ENCODE measurements around the gene DDOST.
"Not testable (repeated sequence)": the region's sequence is repeated elsewhere in the genome, so short reads cannot be mapped to it uniquely, and the experiment has no call there.

The DDOST gene

GRCh38 chr1:20610970-20611369, 50.2 kb downstream of the DDOST start:
- no peaks in the 10 kb centered on the region for H3K27me3 ChIP-seq (replicated peaks in 2 of 5; ENCODE audit: control insufficient read depth in 4 of 5, insufficient read depth in 5 of 5, low read length in 4 of 5)
- no peak for DNase-seq
- H3K4me3 ChIP-seq (ENCODE audit: control insufficient read depth in 1 of 7, extremely low read depth in 1 of 7, insufficient read depth in 4 of 7, low read depth in 2 of 7, low read length in 6 of 7) = no peak overlapping the region
- no peaks in the 10 kb centered on the region for H3K36me3 ChIP-seq (ENCODE audit: control insufficient read depth in 4 of 4, insufficient read depth in 4 of 4, low read length in 3 of 4)
- ChIA-PET CTCF (interaction anchor here (1.2 kb wide), 1 partner anchor 71 kb away, joined by 3 read pairs; no protein-coding TSS in a partner anchor), POLR2A (no interaction called here)
- no peak overlapping the region for H3K27ac ChIP-seq (ENCODE audit: insufficient read depth in 1 of 2, low read depth in 1 of 2, low read length in 2 of 2, poor library complexity in 1 of 2, severe bottlenecking in 2 of 2)
- no peaks in the 10 kb centered on the region for H3K4me1 ChIP-seq (ENCODE audit: control extremely low read depth in 1 of 4, control insufficient read depth in 4 of 4, insufficient read depth in 4 of 4, low read length in 3 of 4)
- no peaks in the 10 kb centered on the region for H3K9me3 ChIP-seq (ENCODE audit: control extremely low read depth in 1 of 5, control insufficient read depth in 4 of 5, insufficient read depth in 2 of 5, low read depth in 1 of 5, low read length in 4 of 5)
- 100% methylated on average over 2 of the region's 2 CpGs for WGBS (ENCODE audit: insufficient coverage)

- Histone ChIP-seq H3K27ac (ENCODE audit: insufficient read depth in 1 of 2, low read depth in 1 of 2, low read length in 2 of 2, poor library complexity in 1 of 2, severe bottlenecking in 2 of 2) (no peak overlapping the region), H3K4me3 (ENCODE audit: control insufficient read depth in 1 of 7, extremely low read depth in 1 of 7, insufficient read depth in 4 of 7, low read depth in 2 of 7, low read length in 6 of 7) (no peak overlapping the region), H3K27me3 (replicated peaks in 2 of 5; ENCODE audit: control insufficient read depth in 4 of 5, insufficient read depth in 5 of 5, low read length in 4 of 5) (no peaks in the 10 kb centered on the region), H3K4me1 (ENCODE audit: control extremely low read depth in 1 of 4, control insufficient read depth in 4 of 4, insufficient read depth in 4 of 4, low read length in 3 of 4) (peaks cover 0 to 6% (median 2%) of the 10 kb centered on the region in 4 experiments), H3K36me3 (ENCODE audit: control insufficient read depth in 4 of 4, insufficient read depth in 4 of 4, low read length in 3 of 4) (no peaks in the 10 kb centered on the region), H3K9me3 (ENCODE audit: control extremely low read depth in 1 of 5, control insufficient read depth in 4 of 5, insufficient read depth in 2 of 5, low read depth in 1 of 5, low read length in 4 of 5) (no peaks in the 10 kb centered on the region)
- CTCF ChIA-PET = interaction anchor here (1.1 to 1.4 kb wide), 2 partner anchors 11 to 23 kb away, joined by 3 to 5 read pairs; no protein-coding TSS in a partner anchor
- 95% methylated on average over 4 of the region's 6 CpGs for WGBS (ENCODE audit: insufficient coverage)
- POLR2A ChIA-PET = no interaction called here
- no peak for DNase-seq
These were observed 51.6 kb downstream of the DDOST start for GRCh38 chr1:20609541-20609940.

GRCh38 chr1:20606801-20607570, 54.2 kb downstream of the DDOST start:
- CTCF ChIA-PET; POLR2A ChIA-PET; DNase-seq; H3K27ac ChIP-seq (ENCODE audit: insufficient read depth in 1 of 2, low read depth in 1 of 2, low read length in 2 of 2, poor library complexity in 1 of 2, severe bottlenecking in 2 of 2); H3K4me1 ChIP-seq (ENCODE audit: control extremely low read depth in 1 of 4, control insufficient read depth in 4 of 4, insufficient read depth in 4 of 4, low read length in 3 of 4); H3K36me3 ChIP-seq (ENCODE audit: control insufficient read depth in 4 of 4, insufficient read depth in 4 of 4, low read length in 3 of 4); H3K4me3 ChIP-seq (ENCODE audit: control insufficient read depth in 1 of 7, extremely low read depth in 1 of 7, insufficient read depth in 4 of 7, low read depth in 2 of 7, low read length in 6 of 7); H3K27me3 ChIP-seq (replicated peaks in 2 of 5; ENCODE audit: control insufficient read depth in 4 of 5, insufficient read depth in 5 of 5, low read length in 4 of 5); H3K9me3 ChIP-seq (ENCODE audit: control extremely low read depth in 1 of 5, control insufficient read depth in 4 of 5, insufficient read depth in 2 of 5, low read depth in 1 of 5, low read length in 4 of 5): not testable (repeated sequence)
- WGBS (ENCODE audit: insufficient coverage) = 94% methylated on average over 3 of the region's 7 CpGs

GRCh38 chr1:20604678-20605077, 56.5 kb downstream of the DDOST start:
- Histone ChIP-seq H3K36me3 (ENCODE audit: control insufficient read depth in 4 of 4, insufficient read depth in 4 of 4, low read length in 3 of 4) (no peaks in the 10 kb centered on the region), H3K27ac (ENCODE audit: insufficient read depth in 1 of 2, low read depth in 1 of 2, low read length in 2 of 2, poor library complexity in 1 of 2, severe bottlenecking in 2 of 2) (no peak overlapping the region), H3K4me3 (ENCODE audit: control insufficient read depth in 1 of 7, extremely low read depth in 1 of 7, insufficient read depth in 4 of 7, low read depth in 2 of 7, low read length in 6 of 7) (no peak overlapping the region), H3K9me3 (ENCODE audit: control extremely low read depth in 1 of 5, control insufficient read depth in 4 of 5, insufficient read depth in 2 of 5, low read depth in 1 of 5, low read length in 4 of 5) (peaks cover 0 to 3% (median 0%) of the 10 kb centered on the region in 5 experiments), H3K27me3 (replicated peaks in 2 of 5; ENCODE audit: control insufficient read depth in 4 of 5, insufficient read depth in 5 of 5, low read length in 4 of 5) (no peaks in the 10 kb centered on the region), H3K4me1 (ENCODE audit: control extremely low read depth in 1 of 4, control insufficient read depth in 4 of 4, insufficient read depth in 4 of 4, low read length in 3 of 4) (peaks cover 0 to 13% (median 4%) of the 10 kb centered on the region in 4 experiments)
- POLR2A ChIA-PET = no interaction called here
- 83% methylated on average over 7 of the region's 7 CpGs for WGBS (ENCODE audit: insufficient coverage)
- DNase-seq = no peak
- CTCF ChIA-PET = no interaction called here

- Histone ChIP-seq H3K27me3 (replicated peaks in 2 of 5; ENCODE audit: control insufficient read depth in 4 of 5, insufficient read depth in 5 of 5, low read length in 4 of 5) (no peaks in the 10 kb centered on the region), H3K4me3 (ENCODE audit: control insufficient read depth in 1 of 7, extremely low read depth in 1 of 7, insufficient read depth in 4 of 7, low read depth in 2 of 7, low read length in 6 of 7) (no peak overlapping the region), H3K4me1 (ENCODE audit: control extremely low read depth in 1 of 4, control insufficient read depth in 4 of 4, insufficient read depth in 4 of 4, low read length in 3 of 4) (peaks cover 0 to 13% (median 4%) of the 10 kb centered on the region in 4 experiments), H3K36me3 (ENCODE audit: control insufficient read depth in 4 of 4, insufficient read depth in 4 of 4, low read length in 3 of 4) (no peaks in the 10 kb centered on the region), H3K27ac (ENCODE audit: insufficient read depth in 1 of 2, low read depth in 1 of 2, low read length in 2 of 2, poor library complexity in 1 of 2, severe bottlenecking in 2 of 2) (no peak overlapping the region), H3K9me3 (ENCODE audit: control extremely low read depth in 1 of 5, control insufficient read depth in 4 of 5, insufficient read depth in 2 of 5, low read depth in 1 of 5, low read length in 4 of 5) (peaks cover 0 to 3% (median 0%) of the 10 kb centered on the region in 5 experiments)
- ChIA-PET CTCF (no interaction called here), POLR2A (interaction anchor here (0.5 kb wide), 1 partner anchor 193 kb away, joined by 3 read pairs; no protein-coding TSS in a partner anchor)
- WGBS (ENCODE audit: insufficient coverage) = 100% methylated on average over 7 of the region's 9 CpGs
- no peak for DNase-seq
These were observed 57.4 kb downstream of the DDOST start for GRCh38 chr1:20603504-20604464.

GRCh38 chr1:20602851-20603450, 58.2 kb downstream of the DDOST start:
- H3K9me3 ChIP-seq (ENCODE audit: control extremely low read depth in 1 of 5, control insufficient read depth in 4 of 5, insufficient read depth in 2 of 5, low read depth in 1 of 5, low read length in 4 of 5) = peaks cover 0 to 3% (median 0%) of the 10 kb centered on the region in 5 experiments
- CTCF ChIA-PET = no interaction called here
- H3K36me3 ChIP-seq (ENCODE audit: control insufficient read depth in 4 of 4, insufficient read depth in 4 of 4, low read length in 3 of 4) = no peaks in the 10 kb centered on the region
- 100% methylated on average over 1 of the region's 4 CpGs for WGBS (ENCODE audit: insufficient coverage)
- peaks cover 3 to 19% (median 10%) of the 10 kb centered on the region in 4 experiments for H3K4me1 ChIP-seq (ENCODE audit: control extremely low read depth in 1 of 4, control insufficient read depth in 4 of 4, insufficient read depth in 4 of 4, low read length in 3 of 4)
- H3K27me3 ChIP-seq (replicated peaks in 2 of 5; ENCODE audit: control insufficient read depth in 4 of 5, insufficient read depth in 5 of 5, low read length in 4 of 5) = no peaks in the 10 kb centered on the region
- H3K4me3 ChIP-seq (ENCODE audit: control insufficient read depth in 1 of 7, extremely low read depth in 1 of 7, insufficient read depth in 4 of 7, low read depth in 2 of 7, low read length in 6 of 7) = no peak overlapping the region
- no peak overlapping the region for H3K27ac ChIP-seq (ENCODE audit: insufficient read depth in 1 of 2, low read depth in 1 of 2, low read length in 2 of 2, poor library complexity in 1 of 2, severe bottlenecking in 2 of 2)
- no peak for DNase-seq
- POLR2A ChIA-PET = no interaction called here

Measured in common myeloid progenitor, CD34-positive (primary cell).